Osteoblast (primary cell): ENCODE results near the gene CLDN5. TPM values are rescaled to one million over a fixed set of nuclear protein-coding genes. Genes with fewer than 3 reads are reported as not detected.

Experiments
- DNase-seq: peaks from one replicate; pipeline ENCODE4 v3.0.0; 2011; ENCODE audit warnings: low spot score, mixed read lengths; ENCODE audit not compliant: insufficient read length; ENCODE audit errors: missing footprints
- H2AFZ ChIP-seq: 2 replicates; pipeline ENCODE4 v1.6.0; 2011; ENCODE audit warnings: mild to moderate bottlenecking, low read length
- H3K27ac ChIP-seq: 2 replicates; pipeline ENCODE4 v1.5.1; 2011; ENCODE audit warnings: mild to moderate bottlenecking, low read depth, low read length, moderate library complexity
- H3K27me3 ChIP-seq: 2 replicates; pipeline ENCODE4 v1.6.0; 2012; ENCODE audit warnings: mild to moderate bottlenecking, control low read depth, inconsistent platforms, low read length, moderate library complexity; ENCODE audit not compliant: insufficient read depth
- H3K36me3 ChIP-seq: 2 replicates; pipeline ENCODE4 v1.5.1; 2011; ENCODE audit warnings: mild to moderate bottlenecking, low read length, control low read depth, moderate library complexity; ENCODE audit not compliant: insufficient read depth
- H3K4me1 ChIP-seq: 2 replicates; pipeline ENCODE4 v1.5.1; 2011; ENCODE audit warnings: mild to moderate bottlenecking, low read length, control low read depth, moderate library complexity; ENCODE audit not compliant: insufficient read depth
- H3K4me2 ChIP-seq: 2 replicates; pipeline ENCODE4 v1.6.0; 2011; ENCODE audit warnings: mild to moderate bottlenecking, low read length; ENCODE audit not compliant: insufficient read depth
- H3K4me3 ChIP-seq: fragments of 200-600 bp; sonication (generic); 3 replicates; pipeline ENCODE4 v1.5.1; 2012; ENCODE audit warnings: mild to moderate bottlenecking, low read length, inconsistent platforms; ENCODE audit not compliant: insufficient read depth
- H3K79me2 ChIP-seq: 2 replicates; pipeline ENCODE4 v1.6.0; 2012; ENCODE audit warnings: mild to moderate bottlenecking, low read length, control low read depth, inconsistent platforms; ENCODE audit not compliant: insufficient read depth
- H3K9me3 ChIP-seq: 2 replicates; pipeline ENCODE4 v1.5.1; 2011; ENCODE audit warnings: low read depth, low read length, control low read depth
- H4K20me1 ChIP-seq: 2 replicates; pipeline ENCODE4 v1.6.0; 2012; ENCODE audit warnings: mild to moderate bottlenecking, low read length, control low read depth; ENCODE audit not compliant: insufficient read depth
- CTCF ChIP-seq: IDR thresholded peaks from 2 replicates; pipeline ENCODE4 v1.5.1; 2011; ENCODE audit warnings: mild to moderate bottlenecking, low read depth, low read length, moderate library complexity; ENCODE audit errors: extremely low read depth
- total RNA-seq: library from RNA; depleted of rRNA; stranded (reverse); fragments of >200 nt; gene quantifications from 2 replicates; pipeline ENCODE4 v1.2.3, GENCODE V29; 2012

Gene CLDN5
- total RNA-seq, 1 donor, result not detected

- DNase-seq, result peak; percentile 69
- Histone ChIP-seq H4K20me1 (no peaks in the 10 kb centered on the region), H2AFZ (no peak overlapping the region), H3K27ac (no peak overlapping the region), H3K4me1 (peaks cover 10% of the 10 kb centered on the region), H3K4me2 (no peak overlapping the region), H3K79me2 (no peaks in the 10 kb centered on the region), H3K36me3 (no peaks in the 10 kb centered on the region), H3K27me3 (no peaks in the 10 kb centered on the region), H3K4me3 (no peak overlapping the region), H3K9me3 (no peaks in the 10 kb centered on the region)
- TF ChIP-seq CTCF, result no peak
These were observed 24.3 kb downstream of the CLDN5 start for GRCh38 chr22:19499880-19500242.

- Histone ChIP-seq H3K4me3 (no peak overlapping the region), H3K79me2 (no peaks in the 10 kb centered on the region), H3K27ac (no peak overlapping the region), H4K20me1 (no peaks in the 10 kb centered on the region), H3K36me3 (no peaks in the 10 kb centered on the region), H2AFZ (no peak overlapping the region), H3K9me3 (no peaks in the 10 kb centered on the region), H3K4me1 (peaks cover 10% of the 10 kb centered on the region), H3K27me3 (no peaks in the 10 kb centered on the region), H3K4me2 (no peak overlapping the region)
- no peak for DNase-seq
- TF ChIP-seq CTCF, result no peak
These were observed 24.9 kb downstream of the CLDN5 start for GRCh38 chr22:19499236-19499879.

- TF ChIP-seq CTCF, result no peak
- H3K4me3 ChIP-seq, result no peak overlapping the region
- H3K27me3 ChIP-seq, result no peaks in the 10 kb centered on the region
- H4K20me1 ChIP-seq, result no peaks in the 10 kb centered on the region
- no peak overlapping the region for H3K27ac ChIP-seq
- H3K4me2 ChIP-seq, result no peak overlapping the region
- H3K9me3 ChIP-seq, result no peaks in the 10 kb centered on the region
- H3K4me1 ChIP-seq, result peaks cover 10% of the 10 kb centered on the region
- H3K36me3 ChIP-seq, result no peaks in the 10 kb centered on the region
- no peaks in the 10 kb centered on the region for H3K79me2 ChIP-seq
- no peak for DNase-seq
- H2AFZ ChIP-seq, result no peak overlapping the region
These were observed 25.4 kb downstream of the CLDN5 start for GRCh38 chr22:19498866-19499190.

- no peak overlapping the region for H3K4me2 ChIP-seq
- no peaks in the 10 kb centered on the region for H3K36me3 ChIP-seq
- peak; percentile 45 for DNase-seq
- no peak overlapping the region for H3K27ac ChIP-seq
- TF ChIP-seq CTCF, result no peak
- no peaks in the 10 kb centered on the region for H3K79me2 ChIP-seq
- H3K4me3 ChIP-seq, result no peak overlapping the region
- H3K9me3 ChIP-seq, result no peaks in the 10 kb centered on the region
- H4K20me1 ChIP-seq, result no peaks in the 10 kb centered on the region
- no peaks in the 10 kb centered on the region for H3K27me3 ChIP-seq
- no peak overlapping the region for H2AFZ ChIP-seq
- H3K4me1 ChIP-seq, result peaks cover 10% of the 10 kb centered on the region
These were observed 25.9 kb downstream of the CLDN5 start for GRCh38 chr22:19498154-19498865.
